Measurements from ENCODE around the gene C1orf122.
A peak's percentile ranks its signal among the peaks of the same experiment; 100 is the strongest.

Gene C1orf122

GRCh38 chr1:37817481-37817880, 9.9 kb downstream of the C1orf122 start:
- peaks cover 8% of the 10 kb centered on the region for H3K4me1 Mint-ChIP-seq (ENCODE audit: low read depth)
- H3K27me3 Mint-ChIP-seq, result no peaks in the 10 kb centered on the region
- no peak overlapping the region for H3K4me3 Mint-ChIP-seq
- H3K9me3 Mint-ChIP-seq, result no peaks in the 10 kb centered on the region
- no peak for DNase-seq
- H3K36me3 Mint-ChIP-seq (ENCODE audit: low read depth), result peaks cover 89% of the 10 kb centered on the region
- H3K27ac Mint-ChIP-seq, result peak overlapping the region; percentile 78

GRCh38 chr1:37821481-37821880, 13.9 kb downstream of the C1orf122 start:
- Mint-ChIP-seq H3K4me3 (no peak overlapping the region), H3K9me3 (no peaks in the 10 kb centered on the region), H3K36me3 (ENCODE audit: low read depth) (peaks cover 89% of the 10 kb centered on the region), H3K4me1 (ENCODE audit: low read depth) (peaks cover 34% of the 10 kb centered on the region), H3K27me3 (no peaks in the 10 kb centered on the region), H3K27ac (peak overlapping the region; percentile 72)
- DNase-seq, result no peak

- Mint-ChIP-seq H3K9me3 (no peaks in the 10 kb centered on the region), H3K4me1 (ENCODE audit: low read depth) (peaks cover 38% of the 10 kb centered on the region), H3K27ac (peak overlapping the region; percentile 88), H3K27me3 (no peaks in the 10 kb centered on the region), H3K4me3 (peak overlapping the region; percentile 30), H3K36me3 (ENCODE audit: low read depth) (peaks cover 86% of the 10 kb centered on the region)
- DNase-seq, result no peak
Measured at GRCh38 chr1:37822906-37823815, 15.6 kb downstream of the C1orf122 start.

- no peak overlapping the region for H3K4me3 Mint-ChIP-seq
- peaks cover 38% of the 10 kb centered on the region for H3K4me1 Mint-ChIP-seq (ENCODE audit: low read depth)
- no peaks in the 10 kb centered on the region for H3K27me3 Mint-ChIP-seq
- peak overlapping the region; percentile 50 for H3K27ac Mint-ChIP-seq
- H3K36me3 Mint-ChIP-seq (ENCODE audit: low read depth), result peaks cover 84% of the 10 kb centered on the region
- DNase-seq, result no peak
- no peaks in the 10 kb centered on the region for H3K9me3 Mint-ChIP-seq
Measured at GRCh38 chr1:37824001-37824400, 16.4 kb downstream of the C1orf122 start.

GRCh38 chr1:37825506-37825905, 17.9 kb downstream of the C1orf122 start:
- H3K4me3 Mint-ChIP-seq, result no peak overlapping the region
- peak overlapping the region; percentile 86 for H3K27ac Mint-ChIP-seq
- peaks cover 38% of the 10 kb centered on the region for H3K4me1 Mint-ChIP-seq (ENCODE audit: low read depth)
- no peaks in the 10 kb centered on the region for H3K27me3 Mint-ChIP-seq
- no peak for DNase-seq
- peaks cover 83% of the 10 kb centered on the region for H3K36me3 Mint-ChIP-seq (ENCODE audit: low read depth)
- H3K9me3 Mint-ChIP-seq, result no peaks in the 10 kb centered on the region

GRCh38 chr1:37828410-37829074, 21.0 kb downstream of the C1orf122 start:
- DNase-seq, result no peak
- H3K36me3 Mint-ChIP-seq (ENCODE audit: low read depth), result peaks cover 80% of the 10 kb centered on the region

GRCh38 chr1:37831109-37831508, 23.5 kb downstream of the C1orf122 start:
- H3K27me3 Mint-ChIP-seq, result no peaks in the 10 kb centered on the region
- peaks cover 82% of the 10 kb centered on the region for H3K36me3 Mint-ChIP-seq (ENCODE audit: low read depth)
- H3K27ac Mint-ChIP-seq, result no peak overlapping the region
- peaks cover 5% of the 10 kb centered on the region for H3K4me1 Mint-ChIP-seq (ENCODE audit: low read depth)
- no peak for DNase-seq
- no peaks in the 10 kb centered on the region for H3K9me3 Mint-ChIP-seq
- H3K4me3 Mint-ChIP-seq, result no peak overlapping the region

More at GRCh38 chr1:37828410-37829074, 21.0 kb downstream of the C1orf122 start:
- Mint-ChIP-seq H3K4me1 (ENCODE audit: low read depth) (peaks cover 23% of the 10 kb centered on the region), H3K4me3 (no peak overlapping the region), H3K27me3 (no peaks in the 10 kb centered on the region), H3K9me3 (no peaks in the 10 kb centered on the region), H3K27ac (no peak overlapping the region)

GRCh38 chr1:37831809-37832208, 24.2 kb downstream of the C1orf122 start:
- H3K9me3 Mint-ChIP-seq, result no peaks in the 10 kb centered on the region
- H3K36me3 Mint-ChIP-seq (ENCODE audit: low read depth), result peaks cover 82% of the 10 kb centered on the region
- no peaks in the 10 kb centered on the region for H3K27me3 Mint-ChIP-seq
- no peak for DNase-seq
- H3K27ac Mint-ChIP-seq, result no peak overlapping the region
- peaks cover 1% of the 10 kb centered on the region for H3K4me1 Mint-ChIP-seq (ENCODE audit: low read depth)
- H3K4me3 Mint-ChIP-seq, result no peak overlapping the region

GRCh38 chr1:37836788-37837187, 29.2 kb downstream of the C1orf122 start:
- peaks cover 91% of the 10 kb centered on the region for H3K36me3 Mint-ChIP-seq (ENCODE audit: low read depth)
- no peaks in the 10 kb centered on the region for H3K27me3 Mint-ChIP-seq
- H3K4me1 Mint-ChIP-seq (ENCODE audit: low read depth), result no peaks in the 10 kb centered on the region
- H3K27ac Mint-ChIP-seq, result no peak overlapping the region
- no peak overlapping the region for H3K4me3 Mint-ChIP-seq
- DNase-seq, result no peak
- no peaks in the 10 kb centered on the region for H3K9me3 Mint-ChIP-seq

- H3K36me3 Mint-ChIP-seq (ENCODE audit: low read depth), result peaks cover 87% of the 10 kb centered on the region
- peak overlapping the region; percentile 34 for H3K27ac Mint-ChIP-seq
- peaks cover 12% of the 10 kb centered on the region for H3K4me1 Mint-ChIP-seq (ENCODE audit: low read depth)
- DNase-seq, result no peak
- H3K9me3 Mint-ChIP-seq, result no peaks in the 10 kb centered on the region
- no peak overlapping the region for H3K4me3 Mint-ChIP-seq
- H3K27me3 Mint-ChIP-seq, result no peaks in the 10 kb centered on the region
Measured at GRCh38 chr1:37839676-37840075, 32.1 kb downstream of the C1orf122 start.

- H3K27ac Mint-ChIP-seq, result peak overlapping the region; percentile 17
- H3K4me1 Mint-ChIP-seq (ENCODE audit: low read depth), result peaks cover 23% of the 10 kb centered on the region
- DNase-seq, result no peak
- H3K36me3 Mint-ChIP-seq (ENCODE audit: low read depth), result peaks cover 87% of the 10 kb centered on the region
- H3K4me3 Mint-ChIP-seq, result no peak overlapping the region
- H3K27me3 Mint-ChIP-seq, result no peaks in the 10 kb centered on the region
- no peaks in the 10 kb centered on the region for H3K9me3 Mint-ChIP-seq
Measured at GRCh38 chr1:37840711-37841110, 33.1 kb downstream of the C1orf122 start.

- H3K27me3 Mint-ChIP-seq, result no peaks in the 10 kb centered on the region
- H3K4me1 Mint-ChIP-seq (ENCODE audit: low read depth), result peaks cover 32% of the 10 kb centered on the region
- H3K27ac Mint-ChIP-seq, result peak overlapping the region; percentile 14
- H3K9me3 Mint-ChIP-seq, result no peaks in the 10 kb centered on the region
- no peak for DNase-seq
- no peak overlapping the region for H3K4me3 Mint-ChIP-seq
- peaks cover 88% of the 10 kb centered on the region for H3K36me3 Mint-ChIP-seq (ENCODE audit: low read depth)
Measured at GRCh38 chr1:37841652-37842051, 34.1 kb downstream of the C1orf122 start.

- H3K27me3 Mint-ChIP-seq, result no peaks in the 10 kb centered on the region
- H3K9me3 Mint-ChIP-seq, result no peaks in the 10 kb centered on the region
- peaks cover 54% of the 10 kb centered on the region for H3K4me1 Mint-ChIP-seq (ENCODE audit: low read depth)
- peaks cover 88% of the 10 kb centered on the region for H3K36me3 Mint-ChIP-seq (ENCODE audit: low read depth)
- no peak for DNase-seq
- no peak overlapping the region for H3K27ac Mint-ChIP-seq
- no peak overlapping the region for H3K4me3 Mint-ChIP-seq
Measured at GRCh38 chr1:37844536-37844935, 36.9 kb downstream of the C1orf122 start.

GRCh38 chr1:37845049-37845646, 37.6 kb downstream of the C1orf122 start:
- DNase-seq, result no peak
- Mint-ChIP-seq H3K27me3 (no peaks in the 10 kb centered on the region), H3K36me3 (ENCODE audit: low read depth) (peaks cover 85% of the 10 kb centered on the region), H3K4me1 (ENCODE audit: low read depth) (peaks cover 55% of the 10 kb centered on the region), H3K27ac (peak overlapping the region; percentile 31), H3K9me3 (no peaks in the 10 kb centered on the region), H3K4me3 (no peak overlapping the region)

GRCh38 chr1:37845786-37846185, 38.2 kb downstream of the C1orf122 start:
- peak overlapping the region; percentile 31 for H3K27ac Mint-ChIP-seq
- DNase-seq, result no peak
- H3K4me3 Mint-ChIP-seq, result no peak overlapping the region
- no peaks in the 10 kb centered on the region for H3K9me3 Mint-ChIP-seq
- H3K36me3 Mint-ChIP-seq (ENCODE audit: low read depth), result peaks cover 78% of the 10 kb centered on the region
- H3K4me1 Mint-ChIP-seq (ENCODE audit: low read depth), result peaks cover 55% of the 10 kb centered on the region
- H3K27me3 Mint-ChIP-seq, result no peaks in the 10 kb centered on the region

Data from activated T-cell treated with anti-CD3 and anti-CD28 coated beads, Interleukin-2, amount 50 U/mL, for 24 hours (primary cell).